OCI-M2 (cell line): ENCODE measurements around the gene TGFB1I1.
A peak's percentile ranks its signal among the peaks of the same experiment; 100 is the strongest.

Source experiments
- DNase-seq: peaks from one replicate; lab custom pipeline; 2025; ENCODE audit not compliant: unreplicated experiment; lab: John Stamatoyannopoulos, UW

The TGFB1I1 gene

DNA sequence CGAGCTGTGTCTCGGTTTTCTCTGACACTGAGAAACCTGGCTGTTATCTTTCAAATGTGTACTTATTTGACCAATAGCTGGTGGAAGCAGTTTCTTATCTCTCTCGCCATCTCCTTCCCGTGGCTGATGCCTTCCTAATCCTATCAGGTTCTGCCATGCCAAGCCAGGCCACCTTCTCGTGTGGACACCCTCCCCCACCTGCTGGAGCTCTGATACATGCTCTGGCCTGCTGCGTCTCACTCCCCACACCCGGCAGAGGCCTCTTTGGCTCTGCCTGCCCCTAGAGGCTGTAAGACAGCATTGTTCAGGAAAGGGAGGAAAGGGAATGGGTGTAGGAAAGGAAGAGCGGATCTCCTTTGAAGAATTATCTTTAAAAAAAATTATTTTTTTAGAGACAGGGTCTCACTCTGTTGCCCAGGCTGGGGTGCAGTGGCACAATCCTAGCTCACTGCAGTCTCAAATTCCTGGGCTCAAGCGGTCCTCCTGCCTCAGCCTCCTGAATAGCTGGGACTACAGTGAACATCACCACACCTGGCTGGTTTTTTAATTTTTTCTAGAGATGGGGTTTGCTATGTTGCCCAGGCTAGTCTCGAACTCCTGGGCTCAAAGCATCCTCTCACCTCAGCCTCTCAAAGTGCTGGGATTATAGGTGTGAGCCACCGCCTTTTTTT is 20.1 kb upstream of the TGFB1I1 start:
- no peak for DNase-seq

DNA sequence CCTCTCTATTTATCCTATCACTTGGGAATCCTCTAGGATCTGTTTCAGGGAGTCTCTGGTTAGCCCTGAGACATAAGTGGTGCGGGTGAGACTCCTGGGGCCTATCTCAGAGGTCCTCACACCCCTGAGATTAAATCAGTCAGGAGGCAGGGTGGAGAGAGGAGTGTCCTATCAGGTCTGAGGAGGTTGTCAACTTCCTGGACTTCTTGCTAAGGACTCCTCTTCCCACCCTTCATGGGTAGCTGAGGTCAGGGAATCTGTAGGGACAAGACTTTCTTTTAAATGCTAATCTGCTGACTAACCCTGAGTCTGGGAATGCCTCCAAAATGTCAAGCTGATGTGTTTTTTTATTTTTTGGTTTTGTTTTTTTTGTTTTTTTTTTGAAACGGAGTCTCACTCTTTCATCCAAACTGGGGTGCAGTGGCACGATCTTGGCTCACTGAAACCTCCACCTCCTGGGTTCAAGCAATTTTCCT is 19.3 kb upstream of the TGFB1I1 start:
- DNase-seq: no peak

DNA sequence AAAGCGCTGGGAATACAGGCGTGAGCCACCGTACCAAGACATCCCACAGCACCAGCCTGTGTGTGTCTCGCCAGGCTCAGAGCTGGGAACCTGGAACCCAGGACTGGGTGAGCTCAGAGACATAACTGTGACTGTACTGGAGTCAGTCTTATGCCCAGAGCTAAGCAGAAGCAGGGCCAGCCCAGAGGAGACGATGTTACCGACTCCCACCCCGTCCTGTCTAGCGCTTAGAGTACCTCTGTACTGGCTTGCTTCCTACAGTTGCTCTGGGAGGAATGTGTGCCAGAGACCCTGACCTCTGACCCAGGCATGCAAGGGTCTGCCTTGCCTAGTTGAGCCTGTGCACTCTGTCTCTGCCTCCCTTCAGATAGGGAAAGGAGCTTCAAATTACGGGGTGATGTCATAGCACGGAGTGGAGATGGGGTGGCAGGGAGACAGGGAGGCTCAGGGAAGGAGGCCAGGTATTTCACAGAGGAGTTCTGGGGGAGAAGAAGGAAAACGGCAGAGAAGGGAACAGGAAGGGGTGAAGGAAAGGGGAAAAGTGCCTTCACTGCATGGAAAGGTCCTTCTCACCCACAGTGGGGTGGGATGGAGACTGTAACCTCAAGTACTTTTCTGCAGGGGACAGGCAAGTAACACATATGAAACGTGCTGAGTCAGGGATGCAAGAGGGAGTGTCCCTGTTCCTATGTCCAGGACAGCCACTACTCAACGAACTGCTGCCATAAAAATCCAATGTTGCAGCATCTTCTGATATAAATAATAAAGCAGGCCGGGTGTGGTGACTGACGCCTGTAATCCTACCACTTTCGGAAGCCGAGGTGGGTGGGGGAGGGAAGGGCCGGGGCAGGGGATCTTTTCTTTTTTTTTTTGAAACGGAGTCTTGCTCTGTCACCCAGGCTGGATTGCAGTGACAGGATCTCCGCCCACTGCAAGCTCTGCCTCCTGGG is 18.4 kb upstream of the TGFB1I1 start:
- DNase-seq: no peak

DNA sequence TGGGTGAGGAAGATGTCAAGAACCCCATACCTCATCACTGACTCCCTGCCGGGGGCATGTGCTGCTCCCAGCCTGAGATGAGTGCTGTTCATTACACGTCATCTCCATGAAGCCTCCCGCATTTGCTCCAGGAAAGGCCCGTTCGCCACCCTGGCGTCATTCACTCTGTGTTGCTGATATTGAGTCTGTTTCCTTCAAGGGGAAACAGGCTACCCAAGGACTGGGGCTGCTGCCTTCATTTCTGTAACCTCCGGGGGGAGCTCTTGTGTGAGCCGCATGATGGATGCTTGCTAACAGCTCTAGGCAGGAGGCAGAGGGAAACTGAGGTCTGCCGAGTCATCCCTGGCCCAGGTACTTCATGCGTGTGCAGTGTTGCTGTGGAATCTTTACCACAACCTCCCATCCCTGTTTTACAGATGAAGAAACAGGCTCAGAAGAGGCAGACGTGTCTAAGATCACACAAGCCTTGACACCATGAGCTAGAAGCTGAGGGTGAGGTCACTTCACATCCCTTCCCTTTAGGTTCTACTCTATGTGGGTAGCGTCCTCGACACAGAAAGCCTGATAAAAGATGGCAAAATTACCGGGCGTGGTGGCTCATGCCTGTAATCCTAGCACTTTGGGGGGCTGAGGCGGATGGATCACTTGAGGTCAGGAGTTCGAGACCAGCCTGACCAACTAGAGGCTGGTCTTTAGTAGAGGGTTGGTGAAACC is 16.2 kb upstream of the TGFB1I1 start:
- DNase-seq: no peak

DNA sequence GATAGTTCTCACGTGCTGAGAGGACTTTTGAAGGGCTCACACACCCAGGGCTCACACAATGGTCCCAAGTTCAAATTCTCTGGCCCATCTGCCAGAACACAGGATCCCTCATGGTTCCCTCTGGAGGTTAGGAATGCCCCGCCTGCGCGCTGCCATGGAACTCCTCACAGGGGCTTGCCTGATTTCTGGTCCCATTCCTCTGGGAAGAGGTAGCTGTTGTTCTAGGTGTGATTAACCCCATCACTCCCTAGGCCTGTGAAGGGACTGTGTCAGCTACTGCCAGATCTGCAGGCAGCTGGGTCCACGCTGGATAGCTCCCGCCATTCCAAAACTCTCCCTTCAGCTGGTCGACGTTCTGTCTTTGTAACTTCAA is 15.0 kb upstream of the TGFB1I1 start:
- DNase-seq: no peak

DNA sequence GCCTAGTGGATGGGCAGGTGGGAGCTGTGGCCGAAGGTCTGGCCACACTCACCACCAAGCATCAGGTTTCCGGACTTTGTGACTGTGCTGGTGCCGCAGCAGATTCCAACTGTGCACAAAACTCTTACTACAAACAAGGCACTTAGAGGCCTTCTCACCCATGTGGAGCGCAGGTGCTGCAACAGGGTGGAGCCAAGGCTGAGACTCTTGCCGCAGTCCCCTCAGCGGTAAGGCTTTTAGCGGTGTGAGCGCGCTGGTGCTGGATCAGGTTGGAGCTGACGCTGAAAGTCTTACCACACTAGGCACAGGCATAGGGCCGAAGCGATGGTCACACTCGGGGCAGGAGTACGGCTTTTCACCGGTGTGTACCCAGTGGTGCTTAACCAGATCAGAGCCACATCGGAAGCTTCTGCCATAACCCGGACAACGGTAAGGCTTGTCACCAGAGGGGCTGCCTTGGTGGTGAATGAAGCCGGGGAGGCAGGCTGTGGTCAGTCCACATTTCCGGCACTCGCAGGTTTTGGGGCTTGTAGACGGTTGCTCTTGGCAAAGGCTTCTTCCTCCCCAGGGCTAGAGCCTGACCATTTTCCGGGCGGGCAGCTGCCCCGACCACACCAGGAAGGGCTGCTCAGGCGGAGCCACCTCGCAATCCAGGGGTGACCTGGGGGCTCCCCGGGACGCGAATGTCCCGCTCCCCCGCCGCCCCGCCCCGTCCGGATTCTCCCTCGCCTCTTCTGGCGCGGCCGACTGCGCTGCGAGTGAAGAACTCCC is 13.7 kb upstream of the TGFB1I1 start:
- no peak for DNase-seq

DNA sequence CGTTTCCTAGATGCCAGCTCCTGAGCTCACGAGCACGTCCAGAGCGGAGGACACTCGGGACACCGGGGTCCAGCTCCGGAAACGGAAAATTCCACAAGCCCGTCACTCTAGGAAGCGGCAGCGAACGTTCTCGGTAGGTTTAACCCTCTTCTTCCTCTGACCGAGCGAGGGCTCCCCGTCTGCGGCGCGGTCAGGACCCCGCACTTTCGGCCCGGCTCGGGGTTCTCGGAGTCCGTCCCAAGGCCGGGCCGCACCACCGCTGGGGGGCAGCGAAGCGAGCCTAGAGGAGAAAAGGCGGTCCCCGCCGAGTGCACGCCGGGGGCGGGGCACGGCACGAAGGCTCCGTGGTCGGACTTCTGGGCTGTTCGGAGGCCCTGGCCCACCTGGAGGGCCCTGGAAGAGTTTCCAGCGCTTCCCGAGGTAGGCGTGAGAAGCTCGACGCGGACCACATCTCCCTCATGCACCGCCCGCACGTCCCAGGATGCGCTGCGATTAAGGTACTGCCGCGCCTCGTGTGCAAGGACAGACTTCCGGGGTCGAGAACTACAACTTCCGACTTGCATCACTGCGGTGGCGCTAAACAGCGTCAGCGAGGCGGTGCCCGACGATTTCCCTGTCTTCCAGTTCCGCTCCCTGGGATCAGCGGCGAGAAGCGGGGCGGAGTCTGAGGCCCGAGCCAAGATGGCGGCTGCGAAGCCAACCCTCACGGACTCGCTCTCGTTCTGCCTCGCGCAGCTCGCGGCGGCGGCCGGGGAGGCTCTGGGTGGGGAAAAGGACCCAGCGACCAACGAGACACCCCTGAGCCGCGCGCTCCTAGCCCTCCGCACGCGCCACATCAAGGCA is 12.9 kb upstream of the TGFB1I1 start, which contains the start of gene ARMC5:
TSS of gene ARMC5 (plus strand) at position 658 of the 843 bp plus-strand sequence. CDS start at position 682, 24 bp downstream.
- peak; percentile 78 for DNase-seq

DNA sequence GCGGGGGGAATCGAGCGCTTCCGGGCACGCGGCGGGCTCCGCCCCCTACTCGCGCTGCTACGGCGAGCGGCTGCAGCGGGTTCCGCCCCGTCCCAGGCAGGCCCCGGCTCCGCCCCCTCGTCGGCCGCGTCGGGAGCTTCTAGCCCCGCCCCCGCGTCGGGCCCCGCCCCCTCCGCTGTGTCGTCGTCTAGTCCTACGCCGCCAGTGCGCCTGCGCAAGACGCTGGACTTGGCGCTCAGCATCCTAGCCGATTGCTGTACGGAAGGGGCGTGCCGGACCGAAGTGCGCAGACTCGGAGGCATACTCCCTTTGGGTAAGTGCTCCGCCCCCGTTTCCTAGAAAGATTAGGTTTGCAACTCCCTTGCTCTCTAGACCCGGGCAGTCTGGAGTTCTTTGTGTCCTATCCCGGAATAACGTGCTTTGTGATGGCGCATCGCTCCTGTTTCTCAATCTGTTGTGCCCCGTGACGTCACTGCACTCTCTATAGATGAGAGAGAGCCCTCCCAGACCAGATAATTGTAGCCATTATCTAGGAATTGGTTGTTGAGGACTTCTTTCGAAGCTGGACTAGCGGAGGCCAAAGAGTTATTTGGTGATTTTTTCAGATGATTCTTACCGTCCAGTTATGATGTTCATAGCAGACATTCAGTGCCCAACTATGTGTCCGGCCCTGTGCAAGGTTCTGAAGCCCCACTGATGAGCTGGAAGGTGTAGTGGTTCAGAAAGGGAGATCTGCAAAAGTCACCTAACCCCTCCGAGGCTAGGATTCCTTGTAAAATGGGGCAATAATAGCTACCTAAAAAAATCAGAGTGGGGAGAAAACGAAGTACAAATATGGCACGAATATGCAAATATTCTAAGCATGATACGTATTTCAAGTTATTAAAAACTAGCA is 12.0 kb upstream of the TGFB1I1 start:
- DNase-seq: peak; percentile 86

DNA sequence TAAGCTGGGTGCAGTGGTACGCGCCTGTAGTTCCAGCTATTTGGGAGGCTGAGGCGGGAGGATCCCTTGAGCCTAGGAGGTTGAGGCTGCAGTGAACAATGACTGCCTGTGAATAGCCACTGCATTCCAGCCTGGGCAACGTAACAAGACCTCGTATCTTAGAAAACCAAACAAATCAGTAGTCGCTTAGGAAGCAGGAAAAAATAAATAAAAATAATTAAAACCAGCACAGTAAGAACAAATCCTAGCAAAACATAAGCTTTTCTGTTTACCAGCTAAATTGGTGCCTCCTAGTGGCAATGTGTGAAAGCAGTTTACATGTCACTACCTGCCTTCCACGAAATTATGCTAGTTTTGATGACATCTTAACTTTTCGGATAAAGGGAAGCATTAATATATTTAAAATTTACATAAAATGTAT is 11.4 kb upstream of the TGFB1I1 start:
- DNase-seq: no peak

DNA sequence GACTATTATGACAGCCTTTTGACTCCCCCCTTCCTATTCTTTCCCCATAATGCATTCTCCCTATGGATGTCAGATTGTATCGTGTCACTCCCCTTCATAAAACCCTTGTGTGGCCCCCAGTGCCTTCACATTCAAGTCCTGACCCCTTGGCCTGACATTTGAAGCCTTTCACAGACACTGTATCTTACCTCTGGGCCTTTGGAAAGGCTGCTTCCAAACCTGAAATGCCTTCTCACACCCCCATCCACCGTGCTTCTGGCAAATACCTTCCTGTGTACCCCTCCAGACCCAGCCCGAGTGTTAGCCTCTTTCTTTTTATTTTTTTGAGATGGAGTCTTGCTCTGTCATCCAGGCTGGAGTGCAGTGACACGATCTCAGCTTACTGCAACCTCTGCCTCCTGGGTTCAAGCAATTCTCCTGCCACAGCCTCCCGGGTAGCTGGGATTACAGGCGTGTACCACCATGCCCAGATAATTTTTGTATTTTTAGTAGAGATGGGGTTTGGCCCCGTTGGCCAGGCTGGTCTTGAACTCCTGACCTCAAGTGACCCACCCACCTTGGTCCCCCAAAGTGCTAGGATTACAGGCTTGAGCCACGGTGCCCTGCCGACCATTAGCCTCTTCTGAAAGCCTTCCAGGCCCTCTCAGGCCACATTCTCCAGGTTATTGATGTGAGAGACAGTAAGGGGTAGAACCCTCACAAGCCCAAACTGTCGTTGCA is 10.6 kb upstream of the TGFB1I1 start:
- no peak for DNase-seq

DNA sequence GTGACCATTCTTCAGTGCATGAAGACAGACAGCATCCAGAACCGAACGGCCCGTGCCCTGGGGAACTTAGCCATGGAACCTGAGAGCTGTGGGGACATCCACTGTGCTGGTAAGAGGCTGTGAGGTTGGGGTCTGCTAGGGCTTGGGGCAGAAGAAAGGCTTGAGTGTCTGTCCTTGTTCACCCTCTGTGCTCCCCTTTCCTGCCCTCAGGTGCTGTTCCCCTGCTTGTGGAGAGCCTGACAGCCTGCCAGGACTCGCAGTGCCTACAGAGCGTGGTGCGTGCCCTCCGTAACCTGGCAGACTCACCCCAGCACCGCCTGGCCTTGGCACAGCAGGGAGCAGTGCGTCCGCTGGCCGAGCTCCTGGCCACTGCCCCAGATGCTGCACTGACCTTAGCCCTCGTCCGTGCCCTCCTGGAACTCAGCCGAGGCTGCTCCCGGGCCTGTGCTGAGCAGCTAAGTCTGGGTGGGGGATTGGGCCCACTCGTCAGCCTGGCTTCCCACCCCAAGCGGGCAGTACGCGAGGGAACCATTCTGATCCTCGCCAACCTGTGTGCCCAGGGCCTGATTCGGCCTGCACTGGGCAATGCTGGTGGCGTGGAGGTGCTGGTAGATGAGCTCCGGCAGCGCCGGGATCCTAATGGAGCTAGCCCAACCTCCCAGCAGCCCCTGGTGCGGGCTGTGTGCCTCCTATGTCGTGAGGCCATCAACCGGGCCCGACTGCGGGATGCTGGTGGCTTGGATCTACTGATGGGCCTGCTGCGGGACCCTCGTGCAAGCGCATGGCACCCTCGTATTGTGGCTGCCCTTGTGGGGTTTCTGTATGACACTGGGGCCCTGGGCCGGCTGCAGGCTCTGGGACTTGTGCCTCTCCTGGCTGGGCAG is 9.8 kb upstream of the TGFB1I1 start:
- DNase-seq: no peak

DNA sequence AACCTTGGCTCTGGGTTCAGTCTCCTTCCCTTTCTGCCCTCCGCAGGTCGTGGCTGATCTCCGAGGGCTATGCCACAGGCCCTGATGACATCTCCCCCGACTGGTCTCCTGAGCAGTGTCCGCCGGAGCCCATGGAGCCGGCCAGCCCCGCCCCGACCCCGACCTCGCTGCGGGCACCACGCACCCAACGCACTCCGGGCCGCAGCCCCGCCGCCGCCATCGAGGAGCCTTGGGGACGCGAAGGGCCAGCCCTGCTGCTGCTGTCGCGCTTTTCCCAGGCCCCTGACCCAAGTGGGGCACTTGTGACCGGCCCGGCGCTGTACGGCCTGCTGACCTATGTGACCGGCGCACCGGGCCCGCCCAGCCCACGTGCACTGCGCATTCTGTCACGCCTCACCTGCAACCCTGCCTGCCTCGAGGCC is 7.6 kb upstream of the TGFB1I1 start:
- DNase-seq: no peak

DNA sequence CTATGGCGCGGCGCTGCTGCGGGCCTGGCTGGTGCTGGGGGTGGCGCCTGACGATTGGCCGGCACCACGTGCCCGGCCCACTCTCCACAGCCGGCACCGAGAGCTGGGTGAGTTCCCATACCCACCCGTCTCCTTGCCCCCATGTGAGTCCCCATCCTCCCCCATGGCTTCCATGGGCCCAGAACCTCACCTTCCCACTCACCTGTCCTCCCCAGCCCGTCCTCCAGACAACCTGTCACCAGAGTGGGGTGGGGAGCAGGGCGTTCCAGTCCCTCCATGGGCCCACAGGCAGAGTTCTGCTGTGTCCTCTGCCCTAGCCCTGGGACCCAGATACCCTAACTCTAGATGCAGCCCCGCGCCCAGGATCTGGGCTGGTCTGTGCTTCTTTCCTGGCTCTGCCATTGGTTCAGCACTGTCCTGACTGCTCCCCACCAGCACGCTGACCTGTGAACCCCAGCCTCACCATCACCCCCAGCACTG is 7.1 kb upstream of the TGFB1I1 start:
- DNase-seq: no peak

DNA sequence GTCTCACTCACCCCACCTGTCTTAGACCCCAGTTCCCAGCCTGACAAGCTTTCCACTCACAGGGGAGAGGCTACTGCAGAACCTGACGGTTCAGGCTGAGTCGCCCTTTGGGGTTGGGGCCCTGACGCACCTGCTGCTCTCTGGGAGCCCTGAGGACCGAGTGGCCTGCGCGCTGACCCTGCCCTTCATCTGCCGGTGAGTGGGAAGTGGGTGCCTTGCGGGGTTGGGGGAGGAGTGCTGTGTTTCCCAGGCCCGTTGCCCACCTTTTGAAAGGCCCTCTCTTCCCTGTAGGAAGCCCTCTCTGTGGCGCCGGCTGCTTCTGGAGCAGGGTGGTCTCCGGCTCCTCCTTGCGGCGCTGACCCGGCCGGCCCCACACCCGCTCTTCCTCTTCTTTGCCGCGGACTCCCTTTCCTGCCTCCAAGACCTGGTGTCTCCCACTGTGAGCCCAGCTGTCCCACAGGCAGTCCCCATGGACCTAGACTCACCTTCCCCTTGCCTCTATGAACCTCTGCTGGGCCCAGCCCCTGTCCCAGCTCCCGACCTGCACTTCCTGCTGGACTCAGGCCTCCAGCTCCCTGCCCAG is 6.1 kb upstream of the TGFB1I1 start:
- DNase-seq: no peak

DNA sequence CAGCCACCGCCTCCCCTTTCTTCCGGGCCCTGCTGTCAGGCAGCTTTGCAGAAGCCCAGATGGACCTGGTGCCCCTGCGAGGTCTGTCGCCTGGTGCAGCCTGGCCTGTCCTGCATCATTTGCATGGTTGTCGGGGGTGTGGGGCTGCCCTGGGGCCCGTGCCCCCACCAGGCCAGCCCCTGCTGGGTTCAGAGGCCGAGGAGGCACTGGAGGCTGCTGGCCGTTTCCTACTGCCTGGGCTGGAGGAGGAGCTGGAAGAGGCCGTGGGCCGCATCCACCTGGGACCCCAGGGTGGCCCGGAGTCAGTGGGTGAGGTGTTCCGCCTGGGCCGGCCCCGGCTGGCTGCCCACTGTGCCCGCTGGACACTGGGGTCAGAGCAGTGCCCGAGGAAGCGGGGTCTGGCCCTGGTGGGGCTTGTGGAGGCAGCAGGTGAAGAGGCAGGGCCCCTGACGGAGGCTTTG is 5.5 kb upstream of the TGFB1I1 start:
- DNase-seq: no peak

DNA sequence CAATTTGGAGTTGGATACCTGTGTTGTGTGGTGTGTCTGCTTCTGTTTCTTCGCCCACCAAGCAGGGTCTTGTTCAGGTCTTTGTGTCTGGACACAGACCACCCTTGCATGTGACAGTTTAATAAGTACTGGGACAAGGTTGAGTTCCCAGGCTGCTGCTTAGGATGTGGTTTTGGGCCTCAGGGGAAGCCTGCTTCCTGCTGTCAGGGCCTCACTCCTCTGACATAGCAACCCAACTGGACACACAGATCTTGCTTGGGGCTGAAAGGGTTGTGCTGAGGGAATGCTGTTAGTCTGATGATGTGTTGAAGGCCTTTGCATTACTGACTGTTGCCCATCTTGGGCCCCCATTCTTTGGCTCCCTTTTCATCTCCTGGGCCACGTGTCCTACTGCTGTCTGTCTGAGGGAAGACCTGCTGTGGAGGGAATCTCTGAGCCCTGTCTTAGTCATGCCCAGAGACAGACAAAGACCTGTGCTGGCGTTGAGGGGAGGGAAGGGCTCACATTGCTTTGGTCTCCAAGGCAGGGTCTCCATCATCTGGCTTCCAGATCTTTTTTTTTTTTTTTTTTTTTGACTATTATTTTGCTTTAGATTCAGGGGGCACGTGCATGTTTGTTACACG is 4.7 kb upstream of the TGFB1I1 start:
- DNase-seq: no peak
